NCI-H2196 treated with DMSO at 0.1 percent for 48 hours (cell line): ENCODE measurements around the gene ZFX.
"Not testable (repeated sequence)": the region's sequence is repeated elsewhere in the genome, so short reads cannot be mapped to it uniquely, and the experiment has no call there.

Experiments
- DNase-seq: peaks from one replicate; lab custom pipeline; 2025; ENCODE audit not compliant: unreplicated experiment; lab: John Stamatoyannopoulos, UW

ZFX gene

DNA sequence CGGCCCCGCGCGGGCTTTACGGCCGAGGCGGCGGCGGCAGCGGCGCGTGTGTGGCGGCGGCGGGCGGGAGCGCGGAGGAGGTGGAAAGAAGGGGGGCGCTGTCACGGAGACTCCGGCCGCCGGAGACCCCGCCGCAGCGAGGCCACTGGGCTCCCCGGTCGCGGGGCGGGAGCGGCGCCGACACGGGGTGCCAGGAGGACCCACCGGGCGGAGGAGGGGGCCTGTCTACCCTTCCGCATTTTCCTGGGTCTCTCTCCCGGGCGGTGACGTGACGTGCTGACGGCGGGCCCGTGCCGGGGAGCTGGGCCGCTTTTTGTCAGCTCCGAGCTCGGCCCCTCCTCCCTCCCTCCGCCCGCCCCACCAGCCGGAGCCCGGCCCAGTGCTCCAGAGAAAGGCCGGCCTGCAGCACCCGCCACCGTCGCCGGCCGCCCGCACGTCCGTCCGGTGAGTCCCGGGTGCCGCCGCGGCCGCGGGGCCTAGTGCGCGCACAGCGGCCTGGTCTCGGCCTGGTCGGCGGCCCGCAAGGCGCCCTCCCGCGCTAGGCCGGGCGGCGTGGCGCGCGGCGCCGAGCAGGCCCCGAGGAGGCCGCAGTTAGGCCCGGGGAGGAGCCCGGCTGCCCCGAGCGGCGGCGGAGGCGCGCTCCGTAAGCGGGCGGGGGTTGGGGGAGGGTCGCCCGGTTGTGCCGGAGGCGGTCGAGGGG is at the start of gene ZFX:
Gene ZFX, plus strand, starts transcription at position 379 of the 700 bp plus-strand sequence. CDS start 23,014 bp downstream, outside the sequence.
- peak; percentile 1 for DNase-seq

DNA sequence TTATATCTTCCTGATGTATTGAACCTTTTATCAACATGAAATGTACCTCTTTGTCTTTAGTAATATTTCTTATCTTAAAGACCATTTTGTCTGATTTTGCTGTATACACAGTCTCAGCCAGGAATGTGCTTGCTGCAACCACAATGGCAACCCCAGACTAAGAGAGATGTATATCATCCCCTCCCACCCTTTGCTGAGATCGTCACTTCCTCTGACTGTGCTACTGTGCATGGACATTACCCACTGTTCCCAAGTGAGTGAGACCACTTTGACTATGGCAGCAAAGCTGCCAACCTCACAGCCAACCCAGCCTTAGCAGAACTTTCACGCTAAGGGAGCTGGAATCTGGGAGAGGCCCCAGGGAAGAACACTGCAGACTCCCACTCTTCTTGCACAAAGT is 48.8 kb upstream of the ZFX start:
- no peak for DNase-seq

- DNase-seq = no peak
Observed at GRCh38 chrX:24110069-24110468, 39.5 kb upstream of the ZFX start.

GRCh38 chrX:24113181-24113580 is 36.3 kb upstream of the ZFX start:
- DNase-seq = no peak

- DNase-seq = no peak
Observed at GRCh38 chrX:24117258-24117657, 32.3 kb upstream of the ZFX start.

- no peak for DNase-seq
Observed at GRCh38 chrX:24124244-24124799, 25.2 kb upstream of the ZFX start.

- DNase-seq = no peak
Observed at GRCh38 chrX:24125028-24125612, 24.4 kb upstream of the ZFX start.

GRCh38 chrX:24131476-24131875 is 18.1 kb upstream of the ZFX start:
- DNase-seq = no peak

GRCh38 chrX:24133312-24133711 is 16.2 kb upstream of the ZFX start:
- no peak for DNase-seq

DNA sequence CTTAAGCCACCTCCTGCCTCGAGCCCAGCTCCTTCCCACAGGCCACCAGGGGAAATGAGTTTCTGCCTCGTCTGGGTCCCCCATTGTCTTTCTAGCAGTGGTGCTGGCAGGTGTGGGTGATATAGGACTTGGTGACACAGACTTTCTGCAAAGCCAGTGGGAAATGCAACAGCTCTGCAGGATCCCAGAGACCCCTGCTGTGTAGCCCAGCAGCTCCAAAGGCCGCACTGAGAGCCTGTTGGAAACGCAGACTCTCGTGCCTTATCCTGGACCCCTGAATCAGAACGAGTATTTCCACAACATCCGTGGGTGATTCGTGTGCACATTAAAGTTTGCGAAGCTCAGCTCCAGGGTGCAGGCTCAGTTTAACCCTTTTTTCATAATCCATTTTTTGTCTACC is 13.8 kb upstream of the ZFX start:
- not testable (repeated sequence) for DNase-seq

DNA sequence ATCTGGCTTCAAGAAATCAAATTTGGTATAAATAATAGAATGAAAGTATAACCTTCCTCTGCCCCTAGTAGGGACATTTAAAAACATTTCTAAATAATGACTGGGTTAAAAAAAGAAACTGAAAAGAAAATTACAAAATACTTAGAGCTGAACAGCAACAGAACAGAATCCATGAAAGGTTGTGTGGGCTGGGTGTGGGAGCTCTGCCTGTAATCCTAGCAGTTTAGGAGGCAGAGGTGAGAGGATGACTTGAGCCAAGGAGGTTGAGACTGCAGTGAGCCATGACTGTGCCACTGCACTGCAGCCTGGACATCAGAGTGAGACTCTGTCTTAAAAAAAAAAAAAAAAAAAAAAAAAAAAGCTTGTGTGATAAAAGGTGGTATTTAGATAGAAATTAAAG is 12.3 kb upstream of the ZFX start:
- no peak for DNase-seq

GRCh38 chrX:24143982-24144381 is 5.5 kb upstream of the ZFX start:
- DNase-seq = not testable (repeated sequence)

- no peak for DNase-seq
Observed at GRCh38 chrX:24144528-24144927, 5.0 kb upstream of the ZFX start.

- no peak for DNase-seq
Observed at GRCh38 chrX:24145303-24146186, 4.0 kb upstream of the ZFX start.

DNA sequence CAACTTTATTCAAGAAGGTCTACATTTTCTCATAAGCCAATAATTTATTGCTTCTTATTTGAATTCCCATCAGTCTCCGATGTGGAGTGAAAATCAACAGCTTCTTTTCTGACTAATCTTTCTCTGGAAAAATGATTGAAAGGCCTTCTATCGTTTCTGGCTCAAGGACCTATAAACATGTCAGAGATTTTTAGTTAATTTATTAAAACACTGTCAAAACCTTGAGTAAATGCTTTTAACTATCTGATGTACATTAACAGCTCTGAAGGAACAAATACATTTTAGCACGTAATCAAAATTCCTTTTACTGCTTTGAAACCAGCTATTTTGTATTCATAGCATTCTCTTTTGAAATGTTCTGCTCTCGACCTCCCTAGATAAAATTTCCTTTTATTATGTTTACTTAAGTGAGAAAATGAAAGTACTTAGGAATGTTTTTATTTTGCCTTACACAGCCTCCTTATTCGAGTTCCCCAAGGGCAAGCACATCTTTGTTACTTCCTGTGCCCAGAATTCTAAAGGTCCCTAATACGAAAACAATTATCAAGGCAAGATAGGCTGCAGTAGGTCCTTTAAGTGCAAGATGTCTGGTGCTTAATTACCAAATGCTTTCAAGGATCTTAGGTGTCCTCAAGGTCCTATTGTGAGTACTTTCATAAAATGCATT is 3.1 kb upstream of the ZFX start:
- no peak for DNase-seq

- no peak for DNase-seq
Observed at GRCh38 chrX:24147165-24147564, 2.4 kb upstream of the ZFX start.

GRCh38 chrX:24148121-24148520 is 1.4 kb upstream of the ZFX start:
- no peak for DNase-seq

GRCh38 chrX:24148535-24149350 is 786 bp upstream of the ZFX start:
- no peak for DNase-seq

DNA sequence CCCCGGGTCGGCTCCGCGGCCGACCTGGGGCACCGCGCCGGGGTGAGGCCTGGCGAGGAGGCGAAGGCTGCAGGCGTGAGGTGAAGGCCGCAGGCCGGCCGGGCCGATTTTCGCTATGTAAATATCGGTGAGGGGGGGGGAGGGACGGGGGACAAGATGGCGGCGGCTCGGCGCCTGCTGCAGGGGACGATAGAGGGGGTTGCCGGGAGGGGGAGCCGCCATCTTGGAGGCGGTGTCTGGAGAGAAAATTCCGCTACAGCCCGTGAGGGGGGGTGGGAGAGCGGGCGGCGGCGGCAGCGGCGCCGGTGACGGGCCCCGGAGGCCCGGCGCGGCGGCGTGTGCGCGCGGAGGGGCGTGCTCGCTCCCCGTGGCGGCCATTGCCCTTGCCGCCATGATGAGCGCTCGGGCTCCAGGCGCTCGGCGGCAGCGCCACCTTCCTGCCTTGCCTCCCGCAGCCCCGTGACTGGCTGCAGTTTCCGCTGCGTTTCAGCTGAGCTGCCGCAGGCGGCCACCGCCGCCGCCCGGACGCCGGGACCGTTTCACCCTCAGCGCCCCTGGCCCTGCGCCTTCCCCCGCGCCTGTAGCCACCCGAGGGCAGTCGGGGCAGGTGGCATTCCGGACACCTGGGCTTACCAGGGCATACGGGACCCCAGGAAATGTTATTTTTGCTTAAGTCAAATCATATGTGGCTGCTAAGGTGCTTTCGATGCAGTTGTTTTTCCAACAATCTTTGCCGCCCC is 692 bp downstream of the ZFX start:
- DNase-seq = peak; percentile 75

GRCh38 chrX:24150898-24151297 is 1.4 kb downstream of the ZFX start:
- no peak for DNase-seq
